GM12878 (cell line): Measurements from ENCODE around the gene TECR. TPM values are rescaled to one million over a fixed set of nuclear protein-coding genes. Genes with fewer than 3 reads are reported as not detected.
A peak's percentile ranks its signal among the peaks of the same experiment; 100 is the strongest.

Experiments
- ATAC-seq: fragments of 200-7000 bp; cut with Tn5 transposase; 3 replicates; pipeline ENCODE4 v1.9.1; 2020; ENCODE audit warnings: mild to moderate bottlenecking, moderate library complexity
- BruUV-seq: library from RNA; stranded (reverse); fragments of 400-500 nt; replicated peaks from 2 replicates; lab custom pipeline; 2021; lab: Mats Ljungman, UMichigan
- CTCF ChIA-PET: fragments of 300-600 bp; sonication (Branson Sonifier 250); formaldehyde crosslinking; extraction: SDS; loops from one replicate; lab custom pipeline; 2021; ENCODE audit warnings: inconsistent platforms; lab: Yijun Ruan, JAX
- POLR2A ChIA-PET: fragments of 350-600 bp; formaldehyde crosslinking; extraction: SDS; loops from one replicate; lab custom pipeline; 2021; ENCODE audit warnings: inconsistent platforms; lab: Charles Lee
- RAD21 ChIA-PET: fragments of 300-600 bp; sonication (Branson Sonifier 250); formaldehyde crosslinking; loops from one replicate; lab custom pipeline; 2023; ENCODE audit warnings: antibody characterized with exemption; ENCODE audit not compliant: unreplicated experiment; lab: Charles Lee
- SMC1A ChIA-PET: fragments of 300-600 bp; sonication (Branson Sonifier 250); formaldehyde crosslinking; loops from one replicate; lab custom pipeline; 2023; ENCODE audit not compliant: unreplicated experiment, uncharacterized antibody; lab: Charles Lee
- DNase-seq: peaks from one replicate; pipeline ENCODE4 v3.0.0-alpha.2; 2011; ENCODE audit warnings: low read depth, low spot score
- FAIRE-seq: peaks from 3 replicates; lab custom pipeline; 2011; peaks lifted over from hg19 to GRCh38; lab: Jason Lieb, UNC
- H2AFZ ChIP-seq: 2 replicates; pipeline ENCODE4 v1.6.0; 2011; ENCODE audit warnings: low read depth, low read length, control low read depth; ENCODE audit not compliant: control insufficient read depth
- H3K27ac ChIP-seq: 2 replicates; pipeline ENCODE4 v1.5.1; 2011; ENCODE audit warnings: control low read depth; ENCODE audit not compliant: control insufficient read depth, insufficient read depth
- H3K27me3 ChIP-seq, 2 experiments: replicated peaks in 1 of 2; 2 replicates each; pipeline versions ENCODE4 v1.6.0 to v1.6.1; 2011; ENCODE audit warnings: low read length in 1 of 2; ENCODE audit not compliant: control insufficient read depth in 2 of 2, insufficient read depth in 2 of 2
- H3K36me3 ChIP-seq, 2 experiments: 2 replicates each; pipeline ENCODE4 v1.5.1; 2011; ENCODE audit warnings: low read length in 1 of 2; ENCODE audit not compliant: control insufficient read depth in 2 of 2, insufficient read depth in 2 of 2
- H3K4me1 ChIP-seq: 2 replicates; pipeline ENCODE4 v1.6.1; 2011; ENCODE audit warnings: mild to moderate bottlenecking, low read length, moderate library complexity, mixed read lengths; ENCODE audit not compliant: control insufficient read depth, insufficient read depth
- H3K4me2 ChIP-seq: 2 replicates; pipeline ENCODE4 v1.6.0; 2011; ENCODE audit warnings: control low read depth; ENCODE audit not compliant: control insufficient read depth, insufficient read depth
- H3K4me3 ChIP-seq: fragments of 200-600 bp; sonication (generic); 2 replicates; pipeline ENCODE4 v1.5.1; 2016
- H3K79me2 ChIP-seq: 2 replicates; pipeline ENCODE4 v1.6.0; 2011; ENCODE audit warnings: low read length; ENCODE audit not compliant: control insufficient read depth, insufficient read depth
- H3K9ac ChIP-seq: 2 replicates; pipeline ENCODE4 v1.8.0; 2011; ENCODE audit warnings: low read length, control low read depth, mixed read lengths; ENCODE audit not compliant: control insufficient read depth, insufficient read depth
- H3K9me3 ChIP-seq: replicated peaks from 3 replicates; pipeline ENCODE4 v1.5.1; 2011; ENCODE audit warnings: mild to moderate bottlenecking, low read length; ENCODE audit not compliant: control insufficient read depth, insufficient read depth
- H4K20me1 ChIP-seq: 2 replicates; pipeline ENCODE4 v1.6.0; 2011; ENCODE audit not compliant: control insufficient read depth, insufficient read depth
- ATF3 ChIP-seq: IDR thresholded peaks from 2 replicates; pipeline ENCODE4 v1.6.1; 2011; ENCODE audit warnings: low read depth, mild to moderate bottlenecking, low read length, moderate library complexity, borderline replicate concordance; ENCODE audit errors: extremely low read depth
- BACH1 ChIP-seq: fragments of 450-650 bp; IDR thresholded peaks from 2 replicates; pipeline ENCODE4 v1.6.1; 2017; ENCODE audit warnings: mild to moderate bottlenecking, borderline replicate concordance
- E2F4 ChIP-seq: IDR thresholded peaks from 2 replicates; pipeline ENCODE4 v1.6.1; 2012; ENCODE audit warnings: low read depth, low read length, improper control_type of control experiment
- EED ChIP-seq: sonication (generic); IDR thresholded peaks from 2 replicates; pipeline ENCODE4 v1.6.1; 2016; ENCODE audit warnings: antibody characterized with exemption, low read depth
- HDAC6 ChIP-seq: fragments of 200-600 bp; sonication (generic); IDR thresholded peaks from one replicate; pipeline ENCODE4 v1.8.0; 2017; ENCODE audit warnings: antibody characterized with exemption; ENCODE audit not compliant: unreplicated experiment
- JUND ChIP-seq: IDR thresholded peaks from 2 replicates; pipeline ENCODE4 v1.6.1; 2012; ENCODE audit warnings: low read depth, mild to moderate bottlenecking, low read length, improper control_type of control experiment, moderate library complexity
- MTA2 ChIP-seq: fragments of 450-650 bp; IDR thresholded peaks from 2 replicates; pipeline ENCODE4 v1.6.1; 2016; ENCODE audit warnings: low read depth, mild to moderate bottlenecking, moderate library complexity
- NR2C2 ChIP-seq: IDR thresholded peaks from 2 replicates; pipeline ENCODE4 v1.6.1; 2011; ENCODE audit warnings: borderline replicate concordance, low read depth; ENCODE audit not compliant: control insufficient read depth, insufficient read length
- PRDM15 ChIP-seq: fragments of 450-650 bp; formaldehyde crosslinking; IDR thresholded peaks from 2 replicates; pipeline ENCODE4 v1.4.0; 2020; ENCODE audit warnings: mild to moderate bottlenecking, moderate library complexity
- RAD21 ChIP-seq: IDR thresholded peaks from 2 replicates; pipeline ENCODE4 v1.6.1; 2011; ENCODE audit warnings: mild to moderate bottlenecking, low read depth, low read length, moderate library complexity; ENCODE audit not compliant: insufficient read depth
- RAD51 ChIP-seq: fragments of 450-650 bp; IDR thresholded peaks from 2 replicates; pipeline ENCODE4 v1.6.1; 2016; ENCODE audit warnings: moderate library complexity, mild to moderate bottlenecking, inconsistent platforms
- RB1 ChIP-seq: fragments of 450-650 bp; formaldehyde crosslinking; IDR thresholded peaks from 2 replicates; pipeline ENCODE4 v1.6.1; 2017; ENCODE audit warnings: mild to moderate bottlenecking, borderline replicate concordance
- SUPT20H ChIP-seq: IDR thresholded peaks from 2 replicates; pipeline ENCODE4 v1.6.1; 2011; ENCODE audit warnings: low read depth, mild to moderate bottlenecking, low read length, moderate library complexity, borderline replicate concordance; ENCODE audit not compliant: control insufficient read depth
- ZNF207 ChIP-seq: fragments of 450-650 bp; IDR thresholded peaks from 2 replicates; pipeline ENCODE4 v1.6.1; 2014; ENCODE audit warnings: antibody characterized with exemption, mild to moderate bottlenecking, borderline replicate concordance
- ZNF217 ChIP-seq: fragments of 450-650 bp; IDR thresholded peaks from 2 replicates; pipeline ENCODE4 v1.6.1; 2017; ENCODE audit warnings: antibody characterized with exemption, mild to moderate bottlenecking
- WGBS: methylation state at CpG from one replicate; pipeline ENCODE4 v1.1.6; 2016; ENCODE audit warnings: low lambda C conversion rate; ENCODE audit not compliant: insufficient replicate concordance, insufficient coverage; ENCODE audit errors: missing lambda C conversion rate; 5-methylcytosine and 5-hydroxymethylcytosine counted together
- in situ Hi-C: fragments of 300-500 bp; cut with MboI; formaldehyde crosslinking; loops from 9 replicates; pipeline ENCODE4 v1.14.3; 2018; ENCODE audit warnings: mixed read lengths
- intact Hi-C: fragments of 100-400 bp; cut with micrococcal nuclease; formaldehyde crosslinking; loops from one replicate; pipeline ENCODE4 v1.14.2; 2022; ENCODE audit not compliant: unreplicated experiment
- polyA plus RNA-seq, 11 experiments: library from polyadenylated mRNA; depleted of rRNA in 4 of 11; unstranded in 6 of 11; stranded (reverse) in 5 of 11; fragments of >200 nt; fragmentation: Nextera tagmentation in 4 of 11; fragmentation: Illumina TruSeq in 1 of 11; extraction: Ambion mirVana in 4 of 11; extraction: Trizol in 1 of 11; gene quantifications; 1 replicate in 1 of 11; 2 replicates in 10 of 11; pipeline versions ENCODE4 v1.2.1 to v1.2.3, GENCODE V29; 2011 to 2016; ENCODE audit warnings: inconsistent platforms in 2 of 11, missing spikeins in 2 of 11, low read depth in 1 of 11
- total RNA-seq, 4 experiments: library from RNA; depleted of rRNA in 3 of 4; stranded (reverse); fragments of >200 nt in 3 of 4; fragmentation: Illumina TruSeq in 1 of 4; extraction: Trizol in 1 of 4; gene quantifications; 2 replicates each; pipeline versions ENCODE4 v1.2.1 to v1.2.3, GENCODE V29; 2013 to 2021

Gene TECR
- total and polyA plus RNA-seq, 10 of the 15 experiments (the other 5 are each of a cell fraction or from before 2014, with no cell fraction given) = 9.6 to 157 (median 64.2) TPM

GRCh38 chr19:14517446-14517839, 12.0 kb upstream of the TECR start:
- no peak for TF ChIP-seq RAD51
- no peak for TF ChIP-seq E2F4
- TF ChIP-seq MTA2 = no peak
- no peak for TF ChIP-seq HDAC6
- TF ChIP-seq BACH1 = peak; percentile 40; the same call in 1 of the 2 replicates
- TF ChIP-seq ATF3 = no peak
- peak; percentile 19; the same call in 1 of the 2 replicates for TF ChIP-seq JUND
- no peak for TF ChIP-seq SUPT20H
- TF ChIP-seq RAD21 = no peak
- TF ChIP-seq ZNF207 = no peak
- no peak for TF ChIP-seq NR2C2
- no peak for TF ChIP-seq RB1
- TF ChIP-seq ZNF217 = no peak
- TF ChIP-seq PRDM15 (CRISPR knock-in tag) = no peak
- no peak for TF ChIP-seq EED

More at GRCh38 chr19:14517446-14517839, 12.0 kb upstream of the TECR start:
- FAIRE-seq (no peak), DNase-seq (no peak), ATAC-seq (no peak)
- WGBS = 1% methylated on average over 14 of the region's 32 CpGs
- ChIA-PET POLR2A (interaction anchor here (0.6 to 2.7 kb wide), 6 partner anchors 8 to 381 kb away, joined by 3 to 12 read pairs (median 4); partner anchors contain the start of genes ASF1B and TECR), RAD21 (interaction anchor here (1.1 to 1.9 kb wide), 3 partner anchors 85 to 381 kb away, joined by 3 to 5 read pairs (median 3); partner anchors contain the start of genes ASF1B and PKN1), SMC1A (interaction anchor here (1.3 to 1.4 kb wide), 2 partner anchors 12 to 13 kb away, joined by 4 read pairs; no protein-coding TSS in a partner anchor), CTCF (interaction anchor here (1.0 to 4.9 kb wide), 5 partner anchors 12 to 57 kb away, joined by 3 to 41 read pairs (median 5); no protein-coding TSS in a partner anchor)
- BruUV-seq = no TSS peak
- H3K36me3 ChIP-seq = peaks cover 3 to 12% of the 10 kb centered on the region in 2 experiments; a peak in 3 of 4 replicates
- no peak overlapping the region for H3K4me2 ChIP-seq
- no peaks in the 10 kb centered on the region for H3K27me3 ChIP-seq
- no peaks in the 10 kb centered on the region for H3K9me3 ChIP-seq
- H3K4me3 ChIP-seq = peak overlapping the region; percentile 95
- peaks cover 9% of the 10 kb centered on the region for H3K4me1 ChIP-seq
- peak overlapping the region; percentile 80 for H3K9ac ChIP-seq
- intact Hi-C loops (no loop called here), in situ Hi-C loops (no loop called here)
- H4K20me1 ChIP-seq = peaks cover 3% of the 10 kb centered on the region; the same call in 1 of the 2 replicates
- H3K27ac ChIP-seq = peak overlapping the region; percentile 88
- H3K79me2 ChIP-seq = peaks cover 30% of the 10 kb centered on the region
- peak overlapping the region; percentile 16; the same call in 1 of the 2 replicates for H2AFZ ChIP-seq
